GM21526 (cell line): ENCODE measurements around the gene HTR4.
"Not testable (repeated sequence)": the region's sequence is repeated elsewhere in the genome, so short reads cannot be mapped to it uniquely, and the experiment has no call there.

Source experiments
- ATAC-seq: cut with Tn5 transposase; IDR thresholded peaks from one replicate; pipeline ENCODE4 v1.9.1; 2021; ENCODE audit warnings: moderate library complexity; ENCODE audit not compliant: unreplicated experiment, low FRiP score

HTR4 gene

DNA sequence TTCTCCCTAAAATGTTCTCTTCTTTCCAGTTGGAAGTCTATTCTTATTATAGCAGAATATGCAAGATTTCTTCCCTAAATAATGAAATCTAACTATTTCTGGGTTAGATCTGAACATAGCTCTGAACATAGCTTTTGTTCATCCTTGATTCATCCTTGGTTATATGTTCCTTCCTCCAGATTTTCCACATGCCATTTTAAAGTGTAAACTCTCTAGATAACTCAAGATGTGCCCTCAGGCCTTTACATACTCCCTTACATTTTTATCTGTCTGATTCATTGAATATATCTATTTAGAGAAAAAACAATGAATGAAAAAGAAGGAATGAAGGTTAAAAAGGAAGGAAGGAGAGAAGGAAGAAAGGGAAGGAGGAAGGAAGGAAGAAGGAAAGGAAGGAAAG is 169.7 kb downstream of the HTR4 start:
- ATAC-seq = no peak

DNA sequence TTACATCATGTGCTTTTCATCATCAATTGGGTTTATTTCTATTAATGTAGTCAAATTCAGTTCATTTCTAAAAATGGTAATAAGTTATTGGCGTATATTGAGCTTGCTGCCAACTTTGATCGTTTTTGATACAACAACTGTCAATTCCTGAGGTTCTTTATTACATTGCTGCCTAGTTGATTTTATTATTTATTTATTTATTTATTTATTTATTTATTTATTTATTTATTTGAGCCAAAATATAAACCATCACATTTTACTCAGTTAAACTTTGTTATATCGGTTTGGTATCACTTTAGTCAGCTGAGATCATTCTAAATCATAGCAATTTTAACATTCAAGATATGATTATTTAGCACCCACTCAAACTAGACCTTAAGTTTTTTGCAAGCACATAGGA is 170.6 kb downstream of the HTR4 start:
- no peak for ATAC-seq

DNA sequence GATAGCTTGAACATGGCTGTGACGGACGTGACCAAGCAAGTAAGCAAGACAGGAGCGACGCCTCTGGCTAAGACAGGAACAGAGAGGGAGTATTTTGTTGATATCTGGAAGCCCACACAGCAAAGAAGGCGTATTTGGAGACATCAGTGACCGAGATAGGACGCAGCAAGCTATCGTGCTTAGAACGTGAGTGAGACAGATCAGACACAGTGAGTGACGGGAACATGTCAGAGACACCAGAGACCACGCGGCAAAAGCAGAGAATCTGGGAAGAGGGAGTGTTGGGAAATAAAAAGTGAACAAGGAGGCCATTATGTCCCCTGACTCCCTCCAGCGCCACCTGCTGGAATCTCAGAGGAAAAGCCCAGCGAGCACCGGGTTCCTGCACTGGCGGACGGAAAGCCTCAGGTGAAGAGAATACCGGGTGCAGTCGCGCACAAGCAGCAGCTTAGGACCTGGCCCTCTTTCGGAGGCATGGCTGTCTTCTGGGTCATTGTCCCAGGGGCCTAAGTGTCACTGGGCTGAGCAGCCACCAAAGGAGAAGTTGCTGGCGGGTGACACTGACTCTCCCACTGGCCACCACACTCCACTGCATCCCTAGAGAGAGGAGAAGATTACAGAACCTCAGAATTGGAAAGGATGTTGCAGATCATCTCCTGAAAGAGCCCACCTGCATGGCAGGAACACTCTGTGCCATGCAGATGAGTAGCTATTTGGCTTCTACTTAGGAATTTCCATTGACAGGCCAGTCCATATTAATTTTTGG is 171.4 kb downstream of the HTR4 start:
- ATAC-seq = peak; percentile 92

DNA sequence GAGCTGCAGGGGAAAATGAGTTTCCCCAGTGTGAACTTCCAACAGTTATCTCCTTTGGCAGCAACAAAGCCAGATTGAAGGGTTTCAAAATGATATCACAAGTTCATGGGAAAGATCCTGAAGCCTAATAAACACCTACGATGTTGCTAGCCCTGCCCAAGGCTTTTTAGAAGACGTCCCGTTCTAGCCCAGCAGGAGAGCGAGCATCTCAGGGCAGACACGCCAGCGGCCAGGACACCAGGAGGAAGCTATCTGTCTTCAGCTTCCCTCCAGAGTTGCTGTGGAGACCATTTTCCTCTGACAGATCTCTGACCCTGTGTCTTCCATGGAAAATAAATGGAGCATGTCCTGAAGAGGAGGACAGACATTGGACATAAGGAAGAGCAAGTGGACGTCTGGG is 172.1 kb downstream of the HTR4 start:
- no peak for ATAC-seq

DNA sequence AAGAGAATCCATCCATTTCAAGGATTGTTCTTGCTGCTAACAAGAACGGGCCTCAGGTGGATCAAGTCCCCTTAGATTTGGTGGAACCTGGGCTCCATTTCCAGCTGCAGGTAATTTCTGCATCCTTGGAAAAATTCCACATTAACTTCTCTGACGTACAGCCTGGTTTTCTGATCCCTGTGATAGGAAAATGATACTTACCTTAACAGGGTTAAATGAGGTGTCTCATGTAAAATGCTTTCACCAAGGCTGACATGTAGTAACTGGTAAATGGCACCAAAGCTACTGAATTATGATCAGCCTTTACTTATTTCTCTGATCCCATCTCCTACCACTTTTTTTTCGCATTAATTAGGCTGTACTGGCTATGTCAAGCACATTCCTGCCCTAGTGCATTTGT is 176.9 kb downstream of the HTR4 start:
- ATAC-seq = no peak

DNA sequence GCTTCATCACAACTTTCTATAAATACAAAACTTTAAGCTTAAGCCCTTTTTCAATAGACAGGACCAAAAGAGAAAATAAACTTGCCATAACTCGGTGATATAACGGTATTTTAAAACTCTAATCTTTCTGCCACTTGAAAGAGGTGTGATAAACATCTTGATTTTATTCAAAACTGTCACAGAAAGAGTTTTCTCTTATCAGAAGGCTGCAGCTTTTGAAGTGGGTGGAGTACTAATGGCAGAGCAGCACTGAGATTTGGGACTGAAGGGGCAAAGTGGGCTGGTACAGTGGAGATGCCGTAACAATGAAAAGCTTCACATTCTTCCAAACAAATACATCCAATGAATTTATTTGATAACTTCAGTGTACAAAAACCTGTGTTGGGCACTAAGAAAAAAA is 178.0 kb downstream of the HTR4 start:
- no peak for ATAC-seq

DNA sequence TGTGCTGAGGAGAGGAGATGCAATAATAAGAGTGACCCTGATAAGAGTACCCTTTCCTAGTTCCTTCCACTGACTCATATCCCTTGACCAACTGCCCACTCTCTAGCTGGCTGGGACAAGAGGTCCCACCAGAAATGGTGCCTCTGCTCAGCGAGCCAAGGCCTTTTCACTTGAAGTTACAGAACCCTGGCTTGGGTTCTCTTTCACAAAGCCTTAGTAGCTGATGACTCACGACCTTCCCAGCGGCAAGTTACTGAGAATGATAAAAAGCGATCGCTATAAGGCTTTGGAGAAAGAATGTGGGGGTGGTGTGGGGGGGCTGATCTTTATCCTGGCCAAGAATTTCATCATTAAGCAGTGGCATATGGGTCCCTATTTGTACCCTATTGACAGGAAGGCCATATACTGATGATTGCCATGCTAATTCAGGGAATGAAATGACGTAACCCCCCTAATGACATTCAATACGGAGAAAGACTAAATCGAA is 180.3 kb downstream of the HTR4 start:
- no peak for ATAC-seq

DNA sequence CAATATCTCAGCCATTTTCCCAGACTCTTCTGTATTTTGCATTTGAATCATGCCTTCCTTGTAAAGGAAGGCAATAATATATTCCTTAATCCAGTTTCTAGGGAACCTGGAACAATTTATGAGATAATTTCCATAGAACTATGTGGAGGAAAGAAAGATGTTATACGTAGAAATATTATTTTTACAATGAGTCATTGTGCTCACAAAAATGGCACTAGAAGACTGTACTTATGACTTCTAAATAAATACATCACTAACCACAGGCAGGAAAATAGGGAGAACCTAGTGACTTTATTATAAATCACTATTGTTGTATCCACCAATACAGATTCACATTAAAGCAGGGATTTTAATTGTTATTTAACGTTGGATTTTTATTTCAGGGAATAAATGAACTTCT is 182.9 kb downstream of the HTR4 start:
- no peak for ATAC-seq

DNA sequence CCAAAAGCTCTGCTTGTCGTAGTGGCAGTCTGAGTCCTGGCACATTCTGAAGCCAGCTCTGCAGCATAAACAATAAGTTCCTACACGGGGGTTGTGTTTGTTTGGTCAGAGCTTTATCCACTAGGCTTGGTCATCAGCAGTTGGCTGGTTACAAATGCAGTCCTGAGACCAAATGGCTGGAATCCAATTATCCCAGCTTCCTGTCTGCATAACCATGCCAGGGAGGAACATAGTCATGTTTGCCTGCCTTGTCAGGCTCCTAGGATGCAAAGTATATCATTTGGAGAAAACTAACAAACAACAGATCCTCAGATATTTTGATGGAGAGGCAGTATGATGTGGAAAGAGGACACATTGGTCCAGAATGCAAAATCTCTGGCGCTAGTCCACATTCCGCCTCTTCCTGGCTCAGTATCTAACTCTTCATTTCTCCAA is 184.8 kb downstream of the HTR4 start:
- no peak for ATAC-seq

DNA sequence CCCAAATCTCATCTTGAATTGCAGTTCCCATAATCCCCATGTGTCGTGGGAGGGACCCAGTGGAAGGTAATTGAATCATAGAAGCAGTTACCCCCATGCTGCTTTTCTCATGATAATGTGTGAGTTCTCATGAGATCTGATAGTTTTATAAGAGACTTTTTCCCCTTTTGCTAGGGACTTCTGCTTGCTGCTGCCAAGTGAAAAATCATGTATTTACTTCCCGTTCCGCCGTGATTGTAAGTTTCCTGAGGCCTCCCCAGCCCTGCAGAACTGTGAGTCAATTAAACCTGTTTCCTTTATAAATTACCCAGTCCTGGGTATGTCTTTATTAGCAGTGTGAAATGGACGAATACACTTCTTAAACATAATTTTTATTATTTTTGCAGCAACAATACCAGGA is 185.6 kb downstream of the HTR4 start:
- not testable (repeated sequence) for ATAC-seq

DNA sequence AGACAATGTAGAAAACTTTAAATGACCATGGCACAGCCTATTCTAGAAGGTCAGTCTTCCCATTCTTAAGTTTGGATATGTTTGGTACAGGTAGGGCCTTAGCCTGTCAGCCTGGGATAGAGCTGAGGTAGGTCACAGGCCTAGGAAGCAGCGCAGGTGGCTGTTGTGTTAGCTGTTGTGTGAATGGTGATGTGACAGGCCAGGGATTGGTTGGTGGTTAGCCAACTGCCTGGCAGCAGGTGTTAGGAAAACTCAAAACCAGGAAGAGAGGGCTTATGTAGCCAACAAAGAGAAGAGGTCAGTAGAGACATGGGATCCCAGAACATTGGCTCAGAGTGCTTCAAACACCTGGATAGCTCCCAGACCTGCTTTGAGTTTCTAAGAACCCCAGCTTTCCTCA is 186.4 kb downstream of the HTR4 start:
- no peak for ATAC-seq

DNA sequence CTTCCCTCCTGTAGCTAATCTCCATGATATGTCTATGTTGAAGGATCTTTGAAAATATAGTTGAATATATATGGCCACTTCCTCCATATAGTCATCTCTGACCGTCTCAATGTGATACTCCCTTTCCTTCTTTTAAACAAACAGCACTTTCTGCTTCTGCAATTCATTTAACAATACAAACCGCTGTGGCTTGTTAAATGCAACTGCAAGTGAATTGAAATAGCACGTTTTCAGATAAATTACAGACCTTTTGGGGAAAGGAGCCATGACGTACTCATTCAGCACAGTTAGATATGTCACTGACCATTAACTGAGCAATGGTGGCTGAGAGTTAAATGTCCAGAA is 188.1 kb downstream of the HTR4 start:
- ATAC-seq = no peak

DNA sequence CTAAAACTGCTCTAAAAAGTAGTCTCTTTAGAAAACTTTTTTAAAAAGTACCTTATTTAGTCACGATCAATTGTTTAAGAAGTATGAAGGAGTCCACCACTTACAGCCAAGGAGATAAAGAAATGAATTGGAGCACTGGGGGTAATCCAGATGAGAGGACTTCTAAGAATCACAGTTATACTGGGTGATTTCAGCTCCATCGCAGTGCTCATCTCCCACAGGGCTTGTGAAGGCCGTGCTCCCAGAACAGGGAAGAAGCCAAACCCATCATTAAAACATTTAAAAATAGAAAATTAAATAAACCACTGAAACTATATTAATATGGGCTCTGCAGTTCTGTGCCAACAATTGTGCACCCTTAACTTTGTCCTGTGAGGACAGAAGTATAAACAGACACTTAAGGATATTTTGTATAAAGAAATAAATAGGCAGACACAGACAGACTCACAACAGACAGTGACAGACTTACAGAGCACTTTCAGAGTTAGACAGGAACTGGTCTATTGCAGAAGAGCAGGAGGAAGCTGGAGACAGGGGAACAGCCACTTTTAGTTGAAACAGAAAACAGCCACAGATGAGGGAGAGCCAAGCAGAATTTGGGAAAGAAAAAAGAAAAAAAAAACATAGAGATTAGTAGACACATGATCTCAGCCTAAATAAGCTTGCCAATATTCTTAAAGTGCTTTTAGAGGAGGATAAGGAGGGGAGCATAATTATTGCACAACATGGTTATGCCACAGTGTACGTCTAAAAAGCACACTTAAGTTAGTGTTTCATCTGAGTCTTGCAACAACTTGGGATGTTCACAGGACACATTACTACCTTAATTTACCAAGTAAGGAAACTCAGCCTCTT is 188.7 kb downstream of the HTR4 start:
- no peak for ATAC-seq

DNA sequence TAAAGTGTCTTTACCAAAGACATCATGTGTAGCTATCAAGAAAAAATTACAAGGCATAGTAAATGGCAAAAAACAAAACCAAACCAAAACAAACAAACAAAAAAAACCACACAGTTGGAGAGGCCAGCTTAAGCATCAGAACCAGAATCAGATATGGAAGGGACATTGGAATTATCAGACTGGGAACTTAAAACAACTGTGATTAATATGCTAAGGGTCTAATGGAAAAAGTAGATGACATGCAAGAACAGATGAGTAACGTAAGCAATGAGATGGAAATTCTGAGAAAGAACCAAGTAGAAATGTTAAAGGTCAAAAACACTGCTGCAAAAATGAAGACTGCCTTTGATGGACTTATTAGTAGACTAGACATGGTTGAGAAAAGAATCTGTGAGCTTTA is 194.7 kb downstream of the HTR4 start:
- ATAC-seq = no peak

DNA sequence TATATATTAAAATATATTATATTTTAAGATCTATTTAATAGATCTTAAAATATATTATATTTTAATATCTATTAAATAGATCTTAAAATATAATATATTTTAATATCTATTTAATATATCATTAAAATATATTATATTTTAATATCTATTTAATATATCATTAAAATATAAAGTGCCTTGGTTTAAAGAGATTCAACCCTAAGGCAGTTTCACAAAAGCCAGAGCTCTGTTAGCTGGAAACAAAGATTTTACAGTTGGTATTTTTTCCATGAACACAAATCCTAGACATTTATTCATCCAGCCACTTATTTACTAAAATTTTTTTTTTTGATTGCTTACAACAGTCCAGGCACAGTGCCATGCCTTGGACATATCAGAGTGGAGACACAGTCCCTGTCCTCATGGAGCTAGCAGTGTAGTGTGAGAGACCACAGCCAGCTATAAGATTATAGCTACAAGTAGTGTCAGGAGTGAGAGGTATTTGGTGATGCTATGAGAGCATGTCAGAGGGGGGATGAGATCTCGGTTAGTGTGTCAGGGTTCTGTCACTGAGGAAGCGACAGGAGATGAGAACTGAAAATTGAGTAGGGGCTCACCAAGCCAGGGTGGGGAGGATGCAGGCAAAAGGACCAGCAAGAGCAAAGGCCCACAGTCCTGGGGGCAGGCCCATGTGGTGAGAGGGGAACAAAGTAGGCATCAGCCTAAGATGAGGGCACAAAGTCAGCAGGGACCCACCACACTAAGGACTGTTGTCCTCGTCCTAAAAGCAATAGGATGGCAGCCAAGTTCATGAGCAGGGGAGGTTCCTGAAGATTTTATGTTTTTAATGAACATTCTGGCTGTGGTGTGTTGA is 196.1 kb downstream of the HTR4 start:
- ATAC-seq = no peak

DNA sequence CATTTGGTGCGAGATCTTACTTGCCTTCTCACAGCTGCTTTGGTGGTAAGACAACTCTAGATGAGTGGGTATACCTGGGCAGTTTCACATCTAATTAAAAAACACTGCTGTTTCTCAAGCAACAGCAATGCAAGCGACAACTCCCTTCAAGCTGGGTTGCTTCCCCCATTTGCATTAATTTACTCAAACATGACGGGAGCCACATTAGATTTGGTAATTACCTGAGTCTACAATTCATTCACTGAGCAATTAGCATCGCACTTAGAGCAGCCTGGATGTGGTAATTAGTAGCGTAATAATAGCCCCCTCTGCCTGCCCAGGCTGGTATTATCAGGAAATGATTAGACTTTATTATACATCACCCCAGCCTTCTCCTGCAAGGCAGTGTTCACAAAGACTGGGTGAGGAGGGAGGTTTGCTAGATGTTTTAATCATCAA is 197.1 kb downstream of the HTR4 start:
- ATAC-seq = no peak

DNA sequence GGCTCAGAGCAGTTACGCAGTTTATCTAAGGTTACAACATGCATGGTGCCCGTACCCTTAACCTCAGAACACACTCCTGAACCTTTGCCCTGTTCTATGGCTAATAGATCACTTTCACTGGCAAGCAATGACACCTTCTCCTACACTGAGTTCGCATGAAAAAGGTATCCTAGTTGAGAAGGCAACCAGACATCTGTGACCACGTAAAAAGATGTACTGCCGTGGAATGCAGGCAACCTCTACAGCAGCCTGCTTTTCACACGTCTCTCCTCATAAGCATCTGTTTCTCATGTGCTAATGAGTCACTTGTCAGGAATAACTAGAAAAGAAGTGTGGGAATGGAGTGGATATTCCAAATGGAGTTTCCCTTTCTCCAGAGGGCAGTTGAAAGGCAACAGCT is 199.1 kb downstream of the HTR4 start:
- ATAC-seq = no peak

DNA sequence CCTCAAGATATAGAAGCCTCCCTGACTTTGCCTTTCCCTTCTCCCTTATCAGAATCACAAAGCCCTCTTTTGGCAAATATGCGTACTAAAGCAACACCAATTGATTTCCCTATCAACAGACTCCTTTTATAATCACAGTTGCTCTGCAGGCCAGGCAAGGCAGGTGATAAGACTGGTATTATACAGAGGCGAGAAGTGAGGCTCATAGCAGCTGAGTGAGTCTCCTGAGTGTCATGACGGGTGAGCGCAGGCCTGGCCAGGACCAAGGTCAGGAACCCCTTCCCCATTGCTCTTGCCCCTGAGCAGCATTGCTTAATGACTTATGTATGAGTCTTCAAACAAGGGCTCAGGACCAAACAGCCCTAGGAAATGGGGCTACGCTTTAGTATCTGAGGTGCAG is 199.8 kb downstream of the HTR4 start:
- ATAC-seq = no peak

DNA sequence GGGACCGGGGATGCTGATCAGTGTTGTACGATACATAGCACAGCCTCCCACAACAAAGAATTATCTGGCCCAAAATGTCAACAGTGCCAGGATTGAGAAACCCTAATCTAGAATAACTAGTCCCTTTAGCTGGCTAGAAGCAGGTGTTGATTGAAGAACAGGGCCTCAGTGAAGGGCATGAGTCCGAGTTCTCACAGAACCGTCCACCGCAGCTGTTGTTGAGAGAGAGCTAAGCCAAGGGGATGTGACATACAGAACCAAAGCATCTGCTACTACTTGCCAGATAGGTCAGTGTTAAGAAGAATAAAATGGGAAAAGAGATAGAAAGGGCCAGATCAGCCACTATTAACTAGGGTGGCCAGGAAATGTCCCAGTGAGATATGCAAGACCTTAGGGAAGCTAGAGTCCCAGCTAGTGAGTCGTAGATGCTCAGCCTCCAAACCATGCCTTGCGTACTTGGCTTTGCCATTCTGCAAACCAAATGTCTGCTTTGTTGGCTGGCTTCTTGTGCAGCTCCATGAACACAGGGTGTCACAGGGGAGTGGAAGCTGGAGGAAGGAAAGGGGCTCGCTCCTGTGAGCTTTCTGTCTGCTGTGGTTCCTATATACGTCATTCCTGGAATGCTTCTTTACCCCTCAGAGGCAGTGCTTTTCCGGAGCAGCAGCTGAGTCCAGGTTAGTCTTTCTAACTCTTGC is 201.7 kb downstream of the HTR4 start:
- no peak for ATAC-seq

DNA sequence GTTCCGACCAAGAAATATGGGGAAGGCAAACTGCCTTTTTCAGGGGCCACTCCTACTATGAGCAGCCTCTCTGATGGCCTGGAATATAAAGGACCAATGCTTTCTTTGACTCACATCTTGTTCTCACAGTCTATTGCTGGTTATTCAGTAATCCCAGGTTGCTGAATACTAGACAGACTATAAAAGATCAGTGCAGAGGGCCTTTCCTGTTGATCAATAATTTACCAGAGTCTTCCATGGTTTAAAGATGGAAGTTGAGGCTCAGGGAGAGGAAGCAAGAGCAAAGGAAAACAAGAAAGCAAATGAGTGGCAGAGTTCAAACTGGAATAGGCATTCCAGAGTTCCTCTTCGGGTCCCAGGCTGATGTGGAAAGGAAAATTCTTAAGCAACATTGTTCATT is 207.7 kb downstream of the HTR4 start:
- ATAC-seq = no peak
